ENCODE measurements around the gene MYL1.

GRCh38 chr2:210299866-210300373 lies 15.1 kb downstream of the MYL1 start:
- TF ChIP-seq CTCF (conservative IDR thresholded peaks at IDR 0.05; ENCODE audit: low read length) (no peak), EZH2phosphoT487 (IDR thresholded peaks at IDR 0.05; ENCODE audit: borderline replicate concordance, low read depth, low read length) (no peak)
